ENCODE results near the gene GEMIN2.
"Not testable (repeated sequence)": the region's sequence is repeated elsewhere in the genome, so short reads cannot be mapped to it uniquely, and the experiment has no call there.

The GEMIN2 gene

DNA sequence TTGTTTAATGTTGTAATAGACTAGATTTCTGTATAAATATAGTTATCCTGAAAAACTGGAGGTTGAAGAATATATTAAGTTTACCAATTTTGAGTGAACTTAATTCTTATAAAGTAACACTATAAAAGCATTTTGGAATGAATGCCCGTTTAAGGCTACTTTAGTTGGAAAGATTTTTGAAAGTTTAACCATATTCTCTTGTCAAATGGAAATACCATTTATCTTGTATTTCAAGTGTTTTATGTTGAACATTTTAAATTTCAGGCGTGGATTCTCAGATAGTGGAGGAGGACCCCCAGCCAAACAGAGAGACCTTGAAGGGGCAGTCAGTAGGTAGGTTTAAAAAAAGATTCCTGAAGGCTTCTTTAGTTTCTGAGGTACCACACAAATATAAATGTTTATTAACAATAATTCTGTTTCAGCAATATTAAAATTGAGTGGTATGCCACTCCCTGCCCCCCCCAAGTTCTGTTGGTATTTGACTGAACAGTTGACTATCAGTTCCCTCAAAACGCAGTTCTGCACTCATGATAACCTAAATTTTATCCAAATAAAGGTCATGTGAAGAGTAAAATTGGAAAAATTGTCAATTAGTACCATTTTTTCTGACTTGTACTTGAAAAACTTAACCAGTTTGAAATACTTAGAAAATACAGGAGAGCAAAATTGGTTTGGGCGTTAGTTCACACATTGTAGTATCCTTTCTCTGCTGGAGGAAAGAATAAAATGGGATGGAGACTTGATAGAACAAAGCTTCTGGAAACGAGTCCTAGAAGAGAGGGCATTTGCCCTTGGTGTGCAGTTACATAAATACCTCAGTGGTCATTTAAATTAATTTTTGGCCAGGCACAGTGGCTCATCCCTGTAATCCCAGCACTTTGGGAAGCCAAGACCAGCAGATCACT lies 62.4 kb downstream of the GEMIN2 start:
- no peak for DNase-seq (ENCODE audit: low read depth in 3 of 3)

DNA sequence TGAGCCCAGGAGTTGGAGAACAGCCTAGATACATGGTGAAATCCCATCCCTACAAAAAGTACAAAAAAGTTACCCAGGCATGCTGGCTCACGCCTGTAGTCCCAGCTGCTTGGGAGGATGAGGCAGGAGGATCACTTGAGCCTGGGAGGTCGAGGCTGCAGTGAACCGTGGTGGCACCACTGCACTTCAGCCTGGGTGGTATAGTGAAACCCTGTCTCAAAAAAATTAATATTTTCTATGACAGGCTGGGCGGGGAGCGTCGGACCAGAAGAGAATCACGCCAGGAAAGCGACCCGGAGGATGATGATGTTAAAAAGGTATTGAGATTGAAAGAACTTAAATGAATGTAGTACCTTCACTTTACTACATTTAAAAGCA lies 63.0 kb downstream of the GEMIN2 start:
- no peak for DNase-seq (ENCODE audit: low read depth in 3 of 3)

DNA sequence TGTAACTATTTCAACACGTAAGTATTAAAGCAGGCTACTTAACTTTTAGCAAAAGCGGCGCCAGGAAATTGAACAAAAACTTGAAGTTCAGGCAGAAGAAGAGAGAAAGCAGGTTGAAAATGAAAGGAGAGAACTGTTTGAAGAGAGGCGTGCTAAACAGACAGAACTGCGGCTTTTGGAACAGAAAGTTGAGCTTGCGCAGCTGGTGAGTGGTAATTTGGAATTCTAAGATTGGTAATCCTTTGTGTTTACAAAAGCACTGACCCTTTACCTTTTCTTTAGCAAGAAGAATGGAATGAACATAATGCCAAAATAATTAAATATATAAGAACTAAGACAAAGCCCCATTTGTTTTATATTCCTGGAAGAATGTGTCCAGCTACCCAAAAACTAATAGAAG lies 64.9 kb downstream of the GEMIN2 start:
- DNase-seq (ENCODE audit: low read depth in 3 of 3): no peak

DNA sequence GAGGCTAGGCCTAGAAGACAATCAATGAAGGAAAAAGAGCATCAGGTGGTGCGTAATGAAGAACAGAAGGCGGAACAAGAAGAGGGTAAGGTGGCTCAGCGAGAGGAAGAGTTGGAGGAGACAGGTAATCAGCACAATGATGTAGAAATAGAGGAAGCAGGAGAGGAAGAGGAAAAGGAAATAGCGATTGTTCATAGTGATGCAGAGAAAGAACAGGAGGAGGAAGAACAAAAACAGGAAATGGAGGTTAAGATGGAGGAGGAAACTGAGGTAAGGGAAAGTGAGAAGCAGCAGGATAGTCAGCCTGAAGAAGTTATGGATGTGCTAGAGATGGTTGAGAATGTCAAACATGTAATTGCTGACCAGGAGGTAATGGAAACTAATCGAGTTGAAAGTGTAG lies 66.4 kb downstream of the GEMIN2 start:
- DNase-seq (ENCODE audit: low read depth in 3 of 3): no peak

DNA sequence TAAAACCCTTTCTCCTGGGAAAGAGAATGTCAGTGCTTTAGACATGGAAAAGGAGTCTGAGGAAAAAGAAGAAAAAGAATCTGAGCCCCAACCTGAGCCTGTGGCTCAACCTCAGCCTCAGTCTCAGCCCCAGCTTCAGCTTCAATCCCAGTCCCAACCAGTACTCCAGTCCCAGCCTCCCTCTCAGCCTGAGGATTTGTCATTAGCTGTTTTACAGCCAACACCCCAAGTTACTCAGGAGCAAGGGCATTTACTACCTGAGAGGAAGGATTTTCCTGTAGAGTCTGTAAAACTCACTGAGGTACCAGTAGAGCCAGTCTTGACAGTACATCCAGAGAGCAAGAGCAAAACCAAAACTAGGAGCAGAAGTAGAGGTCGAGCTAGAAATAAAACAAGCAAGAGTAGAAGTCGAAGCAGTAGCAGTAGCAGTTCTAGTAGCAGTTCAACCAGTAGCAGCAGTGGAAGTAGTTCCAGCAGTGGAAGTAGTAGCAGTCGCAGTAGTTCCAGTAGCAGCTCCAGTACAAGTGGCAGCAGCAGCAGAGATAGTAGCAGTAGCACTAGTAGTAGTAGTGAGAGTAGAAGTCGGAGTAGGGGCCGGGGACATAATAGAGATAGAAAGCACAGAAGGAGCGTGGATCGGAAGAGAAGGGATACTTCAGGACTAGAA lies 67.0 kb downstream of the GEMIN2 start:
- no peak for DNase-seq (ENCODE audit: low read depth in 3 of 3)

DNA sequence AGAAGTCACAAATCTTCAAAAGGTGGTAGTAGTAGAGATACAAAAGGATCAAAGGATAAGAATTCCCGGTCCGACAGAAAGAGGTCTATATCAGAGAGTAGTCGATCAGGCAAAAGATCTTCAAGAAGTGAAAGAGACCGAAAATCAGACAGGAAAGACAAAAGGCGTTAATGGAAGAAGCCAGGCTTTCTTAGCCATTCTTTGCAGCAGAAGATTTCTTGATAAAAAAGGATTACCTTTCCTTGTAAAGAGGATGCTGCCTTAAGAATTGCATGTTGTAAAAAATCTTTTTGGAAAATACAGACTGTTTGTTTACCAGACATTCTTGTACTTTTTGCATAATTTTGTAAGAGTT lies 67.5 kb downstream of the GEMIN2 start:
- no peak for DNase-seq (ENCODE audit: low read depth in 3 of 3)

DNA sequence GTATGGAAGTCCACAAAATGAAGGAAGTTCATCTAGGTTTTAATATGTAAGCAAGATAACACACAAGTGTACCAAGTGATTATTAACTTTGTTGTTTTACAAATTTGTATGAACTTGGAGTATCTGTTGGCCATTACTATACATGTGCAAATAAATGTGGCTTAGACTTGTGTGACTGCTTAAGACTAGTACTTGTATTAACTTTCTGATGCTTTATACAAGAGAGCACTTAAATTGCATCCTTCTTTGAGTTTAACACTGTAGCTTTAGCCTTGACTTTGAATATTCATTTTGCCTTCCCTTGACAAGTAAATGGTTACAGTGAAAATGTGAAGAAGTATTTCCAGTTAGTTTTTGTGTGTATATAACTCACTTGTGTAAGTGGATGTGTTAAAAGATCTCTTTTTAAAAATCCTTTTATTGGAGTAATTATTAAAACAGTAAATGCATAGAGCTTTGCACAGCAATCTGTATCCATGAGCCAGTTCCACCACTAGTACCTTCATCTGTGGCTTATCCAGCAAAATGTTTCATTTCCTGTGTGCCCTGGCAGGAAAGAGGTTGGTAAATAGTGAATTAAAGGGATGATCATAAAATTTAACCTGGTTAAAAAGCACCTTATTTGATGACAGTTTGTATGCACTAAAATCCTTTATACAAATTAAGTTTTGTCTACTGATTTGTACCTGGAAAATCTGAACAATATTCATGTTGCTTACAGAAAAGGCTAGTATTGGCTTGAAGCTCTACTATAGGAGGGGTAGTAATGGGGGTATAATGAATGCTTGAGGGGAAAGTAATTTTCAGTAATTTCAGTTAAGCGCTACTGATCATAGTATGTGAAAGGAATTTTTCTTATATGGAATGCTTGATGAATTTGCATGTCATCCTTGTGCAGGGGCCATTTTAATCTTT lies 68.9 kb downstream of the GEMIN2 start:
- no peak for DNase-seq (ENCODE audit: low read depth in 3 of 3)

DNA sequence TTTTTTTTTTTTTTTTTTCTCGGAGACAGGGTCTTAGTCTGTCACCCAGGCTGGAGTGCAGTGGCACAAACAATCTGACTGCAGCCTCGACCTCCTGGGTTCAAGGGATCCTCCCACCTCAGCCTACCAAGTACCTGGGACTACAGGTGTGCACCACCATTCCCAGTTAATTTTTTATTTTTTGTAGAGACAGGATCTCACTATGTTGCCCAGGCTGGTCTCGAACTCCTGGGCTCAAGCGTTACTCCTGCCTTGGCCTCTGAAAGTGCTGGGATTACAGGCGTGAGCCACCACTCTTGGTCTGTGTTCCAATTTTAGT lies 69.5 kb downstream of the GEMIN2 start:
- DNase-seq (ENCODE audit: low read depth in 3 of 3): not testable (repeated sequence)

DNA sequence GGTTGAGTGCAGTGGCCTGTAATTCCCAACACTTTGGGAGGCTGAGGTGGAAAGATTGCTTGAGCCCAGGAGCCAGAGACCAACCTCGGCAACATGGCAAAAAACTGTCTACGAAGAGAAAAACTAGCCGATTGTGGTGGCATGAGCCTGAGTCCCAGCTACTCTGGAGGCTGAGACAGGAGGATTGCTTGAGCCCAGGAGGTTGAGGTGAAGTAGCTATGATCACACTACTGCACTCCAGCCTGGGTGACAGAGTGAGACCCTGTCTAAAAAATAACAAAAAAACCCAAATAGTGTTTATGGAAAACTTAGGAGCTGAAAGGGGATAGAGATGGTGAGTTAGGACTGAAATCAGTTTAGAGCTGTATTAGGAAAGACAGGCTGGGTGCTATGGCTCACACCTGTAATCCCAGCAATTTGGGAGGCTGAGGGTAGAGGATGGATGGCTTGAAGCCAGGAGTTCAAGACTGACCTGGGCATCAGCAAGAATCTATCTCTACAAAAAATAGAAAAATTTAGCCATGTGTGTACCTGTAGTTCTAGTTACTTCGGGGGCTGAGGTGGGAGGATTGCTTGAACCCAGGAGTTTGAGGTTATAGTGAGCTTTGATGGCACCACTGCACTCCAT lies 70.6 kb downstream of the GEMIN2 start:
- DNase-seq (ENCODE audit: low read depth in 3 of 3): no peak

DNA sequence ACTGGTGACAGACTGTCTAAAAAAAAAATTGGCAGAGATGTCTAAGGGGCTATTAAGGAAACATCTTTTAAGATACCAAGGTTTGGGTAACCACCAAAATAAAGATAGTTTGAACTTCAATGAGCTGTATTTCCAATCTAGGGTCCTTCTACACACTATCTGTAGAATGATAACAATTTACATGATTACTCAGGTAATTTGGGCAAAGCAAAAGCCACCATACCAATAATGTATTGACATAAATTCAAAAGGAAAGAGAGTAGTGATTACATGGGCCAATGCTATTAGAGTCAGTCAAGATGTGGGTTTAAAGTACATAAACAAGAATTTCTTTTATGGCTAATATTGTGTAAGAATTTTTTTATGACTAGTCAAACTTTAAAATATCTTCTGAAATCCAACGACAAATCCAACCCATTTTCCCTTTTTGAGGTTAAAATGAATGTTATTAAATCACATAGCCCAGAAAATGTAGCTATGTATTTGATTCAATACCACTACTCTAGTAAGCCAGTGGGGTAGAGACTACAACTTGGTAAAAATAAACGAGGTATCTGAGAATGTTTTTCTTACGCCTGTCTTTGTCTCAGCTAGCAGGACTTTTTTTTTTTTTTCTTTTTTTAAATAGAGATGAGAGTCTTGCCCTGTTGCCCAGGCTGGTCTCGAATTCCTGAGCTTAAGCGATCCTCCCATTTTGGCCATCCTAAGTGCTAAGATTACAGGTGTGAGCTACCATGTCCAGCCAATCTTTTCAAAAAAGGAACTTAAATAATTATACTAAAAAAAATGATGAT lies 71.3 kb downstream of the GEMIN2 start:
- DNase-seq (ENCODE audit: low read depth in 3 of 3): no peak
